B cell (primary cell): Measurements from ENCODE around the gene GSDMA.

Experiments
- CTCF ChIP-seq: fragments of 200-600 bp; IDR thresholded peaks from one replicate; pipeline ENCODE4 v1.8.0; 2022; ENCODE audit warnings: antibody characterized with exemption, mild to moderate bottlenecking
- EZH2 ChIP-seq: IDR thresholded peaks from 2 replicates; pipeline ENCODE4 v1.6.1; 2012; ENCODE audit warnings: borderline replicate concordance, low read depth, mild to moderate bottlenecking, moderate library complexity, low read length; ENCODE audit not compliant: insufficient read depth, poor library complexity, severe bottlenecking

- TF ChIP-seq CTCF (no peak), EZH2 (no peak)
Measured at GRCh38 chr17:39971076-39971603, 8.3 kb downstream of the GSDMA start.
